ENCODE measurements around the gene C1orf159. TPM values are rescaled to one million over a fixed set of nuclear protein-coding genes. Genes with fewer than 3 reads are reported as not detected.

Gene C1orf159
- total RNA-seq, 1 donor from 2014 or later, result 21.3 TPM

DNA sequence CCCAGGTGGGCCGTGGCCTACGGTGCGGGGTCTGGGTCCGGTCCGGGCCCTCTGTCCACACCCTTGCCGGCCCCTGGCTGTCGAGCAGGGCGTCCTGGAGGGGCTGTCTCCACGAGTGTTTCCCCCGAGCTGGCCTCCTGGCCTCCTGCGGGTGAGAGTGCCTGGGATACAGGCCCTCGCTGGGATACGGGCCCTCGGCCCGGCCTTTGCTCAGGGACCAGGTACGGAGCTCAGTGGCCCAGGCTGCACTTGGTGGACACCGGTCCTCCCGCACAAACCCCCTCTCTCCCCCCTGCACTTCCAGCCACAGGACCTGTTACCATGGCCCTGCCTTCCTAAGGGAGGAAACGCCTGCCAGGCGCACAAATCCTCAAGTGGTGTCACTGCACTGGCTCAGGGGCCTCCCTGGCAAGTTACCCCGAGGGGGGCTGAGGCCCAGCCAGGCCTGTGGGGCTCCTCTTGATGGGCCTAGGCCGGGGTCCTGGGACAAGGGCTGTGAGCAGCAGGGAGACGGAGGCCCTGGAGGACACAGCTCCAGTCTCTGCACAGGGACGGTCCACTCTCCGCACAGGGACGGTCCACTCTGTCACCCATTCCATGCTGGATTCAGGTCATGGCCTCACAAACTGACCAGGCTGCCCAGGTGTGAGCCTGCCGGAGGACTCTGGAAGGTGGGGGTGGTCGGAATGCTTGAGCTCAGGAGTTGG lies 23.6 kb downstream of the C1orf159 start:
- no peaks in the 10 kb centered on the region for H3K4me1 Mint-ChIP-seq (ENCODE audit: low read depth)
- TF ChIP-seq, protein P1, sequence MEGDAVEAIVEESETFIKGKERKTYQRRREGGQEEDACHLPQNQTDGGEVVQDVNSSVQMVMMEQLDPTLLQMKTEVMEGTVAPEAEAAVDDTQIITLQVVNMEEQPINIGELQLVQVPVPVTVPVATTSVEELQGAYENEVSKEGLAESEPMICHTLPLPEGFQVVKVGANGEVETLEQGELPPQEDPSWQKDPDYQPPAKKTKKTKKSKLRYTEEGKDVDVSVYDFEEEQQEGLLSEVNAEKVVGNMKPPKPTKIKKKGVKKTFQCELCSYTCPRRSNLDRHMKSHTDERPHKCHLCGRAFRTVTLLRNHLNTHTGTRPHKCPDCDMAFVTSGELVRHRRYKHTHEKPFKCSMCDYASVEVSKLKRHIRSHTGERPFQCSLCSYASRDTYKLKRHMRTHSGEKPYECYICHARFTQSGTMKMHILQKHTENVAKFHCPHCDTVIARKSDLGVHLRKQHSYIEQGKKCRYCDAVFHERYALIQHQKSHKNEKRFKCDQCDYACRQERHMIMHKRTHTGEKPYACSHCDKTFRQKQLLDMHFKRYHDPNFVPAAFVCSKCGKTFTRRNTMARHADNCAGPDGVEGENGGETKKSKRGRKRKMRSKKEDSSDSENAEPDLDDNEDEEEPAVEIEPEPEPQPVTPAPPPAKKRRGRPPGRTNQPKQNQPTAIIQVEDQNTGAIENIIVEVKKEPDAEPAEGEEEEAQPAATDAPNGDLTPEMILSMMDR (IDR thresholded peaks at IDR 0.05; ENCODE audit: unreplicated experiment), result no peak
- peaks cover 4% of the 10 kb centered on the region for H3K36me3 Mint-ChIP-seq (ENCODE audit: insufficient read depth)
- no peak overlapping the region for H3K4me3 Mint-ChIP-seq (ENCODE audit: low read depth)
- no peak for DNase-seq (ENCODE audit: low spot score, unreplicated experiment)
- H3K27me3 Mint-ChIP-seq, result no peaks in the 10 kb centered on the region
- no peak overlapping the region for H3K27ac Mint-ChIP-seq
- H3K9me3 Mint-ChIP-seq (ENCODE audit: low read depth), result no peaks in the 10 kb centered on the region

DNA sequence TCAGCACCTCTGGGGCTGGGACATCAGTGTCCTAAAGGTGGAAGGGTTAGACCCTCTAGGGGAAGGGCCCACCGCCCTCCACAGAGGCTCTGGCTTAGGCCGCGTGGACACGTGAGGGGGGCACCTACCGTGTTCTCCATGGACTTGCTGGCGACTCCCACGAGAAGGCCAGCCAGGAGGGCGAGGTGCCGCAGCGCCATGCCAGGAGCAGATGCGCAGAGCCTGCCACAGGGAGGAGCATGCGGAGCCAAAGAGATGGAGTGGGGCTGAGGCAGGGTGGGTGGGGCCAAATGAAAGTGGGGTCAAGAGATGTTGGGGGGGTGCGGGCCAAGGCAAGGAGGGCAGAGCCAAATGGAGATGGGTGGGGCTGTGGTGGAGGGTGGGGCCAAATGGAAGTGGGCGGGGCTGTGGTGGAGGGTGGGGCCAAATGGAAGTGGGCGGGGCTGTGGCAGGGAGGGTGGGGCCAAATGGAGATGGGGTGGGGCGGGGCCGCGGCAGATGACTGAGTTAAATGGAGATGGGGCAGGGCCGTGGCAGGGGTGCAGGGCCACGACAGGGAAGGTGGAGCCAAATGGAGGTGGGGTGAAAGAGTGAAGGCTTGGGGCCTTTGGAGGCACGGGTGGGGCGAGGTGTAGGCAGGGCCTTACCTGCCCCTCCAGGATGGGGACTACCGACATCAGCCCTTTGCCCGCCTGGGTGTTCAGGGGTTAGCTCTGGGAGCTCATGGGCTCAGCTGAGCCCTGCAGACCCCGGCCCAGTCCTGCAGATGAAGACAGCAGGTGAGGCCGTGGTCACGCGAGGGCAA lies 24.3 kb downstream of the C1orf159 start:
- Mint-ChIP-seq H3K27ac (no peak overlapping the region), H3K36me3 (ENCODE audit: insufficient read depth) (peaks cover 4% of the 10 kb centered on the region), H3K27me3 (no peaks in the 10 kb centered on the region), H3K4me1 (ENCODE audit: low read depth) (no peaks in the 10 kb centered on the region), H3K4me3 (ENCODE audit: low read depth) (no peak overlapping the region), H3K9me3 (ENCODE audit: low read depth) (no peaks in the 10 kb centered on the region)
- TF ChIP-seq, protein P1 (IDR thresholded peaks at IDR 0.05; ENCODE audit: unreplicated experiment), result no peak
- DNase-seq (ENCODE audit: low spot score, unreplicated experiment), result no peak

DNA sequence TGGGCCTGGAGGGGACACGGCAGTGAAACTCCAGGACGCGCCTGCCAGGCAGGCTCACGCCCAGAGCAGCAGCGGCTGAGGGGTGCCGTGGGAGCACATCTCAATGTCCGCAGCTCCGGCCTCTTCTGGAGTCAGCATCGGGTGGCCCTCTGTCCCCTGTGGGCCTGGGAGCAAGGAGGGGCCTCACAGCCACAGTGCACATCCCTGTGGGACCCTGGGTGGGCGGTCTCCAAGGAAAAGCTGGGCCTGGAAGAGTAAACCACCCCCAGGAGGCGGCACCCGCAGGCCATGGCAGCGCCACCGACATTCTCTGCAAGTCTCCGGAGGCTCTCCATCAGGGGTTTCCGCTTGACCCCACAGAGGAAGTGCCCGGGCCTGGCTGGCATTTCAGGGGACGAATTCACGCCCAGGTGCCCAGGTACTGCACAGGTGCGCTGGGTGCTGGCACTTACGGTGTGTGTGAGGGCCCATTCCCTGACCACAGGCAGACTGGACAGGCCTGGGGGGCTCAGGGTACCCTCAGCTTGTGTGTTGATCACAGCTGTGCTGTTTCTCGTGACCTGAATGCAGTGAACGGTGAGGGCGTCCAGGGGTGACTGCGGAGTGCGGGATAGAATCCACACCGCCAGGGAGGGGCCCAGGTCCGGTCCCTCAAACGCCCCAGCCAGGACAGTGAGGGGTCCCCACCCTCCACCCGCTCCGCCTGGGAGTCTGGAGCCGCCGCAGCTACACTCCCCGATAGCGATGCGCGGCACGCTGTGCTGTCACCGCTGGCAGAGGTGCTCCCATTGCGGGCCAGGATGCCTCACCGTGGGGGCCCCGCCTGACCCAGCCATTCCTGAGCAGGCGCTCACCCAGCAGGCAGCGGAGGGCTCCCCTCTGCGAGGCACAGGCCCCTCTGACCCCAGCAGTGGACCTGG lies 25.2 kb downstream of the C1orf159 start:
- Mint-ChIP-seq H3K9me3 (ENCODE audit: low read depth) (no peaks in the 10 kb centered on the region), H3K4me1 (ENCODE audit: low read depth) (no peaks in the 10 kb centered on the region), H3K27ac (no peak overlapping the region), H3K4me3 (ENCODE audit: low read depth) (no peak overlapping the region), H3K36me3 (ENCODE audit: insufficient read depth) (peaks cover 4% of the 10 kb centered on the region), H3K27me3 (no peaks in the 10 kb centered on the region)
- no peak for DNase-seq (ENCODE audit: low spot score, unreplicated experiment)
- TF ChIP-seq, protein P1 (IDR thresholded peaks at IDR 0.05; ENCODE audit: unreplicated experiment), result no peak

DNA sequence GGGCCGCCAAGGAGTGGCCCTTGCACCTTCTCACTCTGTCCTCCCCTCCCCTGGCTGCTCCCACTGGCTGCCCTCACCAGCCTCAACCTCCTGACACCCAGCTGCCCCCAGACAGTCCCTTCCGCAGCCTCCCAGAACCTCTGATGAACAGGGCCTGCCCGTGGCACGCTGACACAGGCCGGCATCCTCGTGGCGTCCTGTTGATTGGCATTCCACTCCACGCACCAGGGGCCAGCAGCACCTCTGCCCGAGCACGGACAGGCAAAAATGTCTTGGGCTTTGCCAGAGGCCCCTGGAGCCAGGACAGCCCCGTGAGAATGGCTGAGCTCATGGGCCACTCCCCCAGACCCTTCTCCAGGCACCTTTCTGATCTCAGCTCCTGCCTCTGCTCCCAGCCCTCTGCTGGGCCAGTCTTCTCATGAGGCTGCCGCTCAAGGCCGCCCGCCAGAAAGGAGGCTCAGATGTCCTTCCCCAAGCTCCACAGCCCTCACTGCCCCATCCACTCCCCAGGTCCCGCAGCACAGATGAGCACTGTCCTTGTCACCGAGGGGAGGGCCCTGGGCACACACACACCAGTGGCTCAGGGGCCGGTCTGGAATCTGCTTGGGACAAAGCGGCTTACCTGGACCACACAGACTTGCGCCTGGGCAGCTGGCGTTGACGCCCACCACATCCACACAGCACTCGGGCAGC lies 26.0 kb downstream of the C1orf159 start:
- TF ChIP-seq, protein P1 (IDR thresholded peaks at IDR 0.05; ENCODE audit: unreplicated experiment), result no peak
- H3K4me1 Mint-ChIP-seq (ENCODE audit: low read depth), result no peaks in the 10 kb centered on the region
- H3K9me3 Mint-ChIP-seq (ENCODE audit: low read depth), result no peaks in the 10 kb centered on the region
- H3K27ac Mint-ChIP-seq, result no peak overlapping the region
- H3K4me3 Mint-ChIP-seq (ENCODE audit: low read depth), result no peak overlapping the region
- no peak for DNase-seq (ENCODE audit: low spot score, unreplicated experiment)
- H3K27me3 Mint-ChIP-seq, result no peaks in the 10 kb centered on the region
- peaks cover 3% of the 10 kb centered on the region for H3K36me3 Mint-ChIP-seq (ENCODE audit: insufficient read depth)
